Adrenal gland (tissue), 12 donors: Measurements from ENCODE around the gene CAPRIN2. TPM values are rescaled to one million over a fixed set of nuclear protein-coding genes. Genes with fewer than 3 reads are reported as not detected.

Experiments
- DNase-seq, 7 donors: peaks; one replicate each; pipeline ENCODE4 v3.0.0-alpha.2; 2019 to 2020
- H3K27ac ChIP-seq, 5 donors: fragments of 200-600 bp; sonication (generic) in 4 of 5; 1 replicate in 3 of 5; 2 replicates in 2 of 5; pipeline versions ENCODE4 v1.5.1 to v1.8.0; 2016 to 2020; ENCODE audit warnings: mild to moderate bottlenecking in 1 of 5
- H3K27me3 ChIP-seq: fragments of 200-600 bp; 2 replicates; pipeline ENCODE4 v1.8.0; 2021
- H3K36me3 ChIP-seq, 2 donors: fragments of 200-600 bp; replicated peaks in 1 of 2; 1 replicate in 1 of 2; 2 replicates in 1 of 2; pipeline versions ENCODE4 v1.5.1 to v1.8.0; 2018 to 2022
- H3K4me1 ChIP-seq, 2 donors: fragments of 200-600 bp; replicated peaks in 1 of 2; 1 replicate in 1 of 2; 2 replicates in 1 of 2; pipeline versions ENCODE4 v1.5.1 to v1.8.0; 2018 to 2021
- H3K4me3 ChIP-seq, 4 donors: fragments of 200-600 bp; sonication (generic) in 3 of 4; one replicate each; pipeline ENCODE4 v1.5.1; 2016 to 2018
- H3K9me3 ChIP-seq, 3 donors: fragments of 200-600 bp; sonication (generic) in 1 of 3; replicated peaks in 1 of 3; 1 replicate in 2 of 3; 2 replicates in 1 of 3; pipeline versions ENCODE4 v1.5.1 to v1.8.0; 2016 to 2021
- POLR2A ChIP-seq, 2 donors: fragments of 450-650 bp; IDR thresholded peaks; one replicate each; pipeline ENCODE4 v1.6.1; 2017; ENCODE audit warnings: antibody characterized with exemption in 2 of 2, mild to moderate bottlenecking in 2 of 2, moderate library complexity in 1 of 2
- WGBS, 4 donors: extraction: QIAGEN DNeasy Blood & Tissue Kit in 2 of 4; methylation state at CpG; one replicate each; pipeline versions ENCODE4 v1.1.5 to v1.1.7; 2013 to 2017; 5-methylcytosine and 5-hydroxymethylcytosine counted together
- intact Hi-C, 2 donors: fragments of 100-400 bp; cut with DNase I; formaldehyde crosslinking; loops; one replicate each; pipeline versions ENCODE4 v1.14.1 to v1.15.0; 2022 to 2023
- polyA plus RNA-seq, 3 donors: library from polyadenylated mRNA; stranded (reverse); fragments of 200-250 nt in 2 of 3; fragments of 350-450 nt in 1 of 3; fragmentation: Illumina TruSeq in 1 of 3; extraction: RNeasy Lipid Tissue Mini Kit (QIAGEN cat#74804) in 1 of 3; gene quantifications; one replicate each; pipeline ENCODE4 v1.2.3, GENCODE V29; 2013 to 2014
- total RNA-seq, 9 donors: library from RNA; depleted of rRNA in 4 of 9; stranded (reverse); fragments of >200 nt in 4 of 9; fragments of 120-200 nt in 1 of 9; fragmentation: NEBNext Ultra II Directional in 1 of 9; extraction: Animal tissue kit (Norgen Biotek cat#: 25700) in 1 of 9; gene quantifications; one replicate each; pipeline versions ENCODE4 v1.1.0 to v1.2.4, GENCODE V29; 2013 to 2023
- TF ChIP-seq, protein P1 (sequence below), 6 experiments: fragments of 450-650 bp in 4 of 6; fragments of 200-600 bp in 2 of 6; sonication (generic) in 1 of 6; IDR thresholded peaks; 1 replicate in 5 of 6; 2 replicates in 1 of 6; pipeline versions ENCODE4 v1.5.1 to v1.8.0; 2016 to 2021; ENCODE audit warnings: antibody characterized with exemption in 6 of 6, mild to moderate bottlenecking in 2 of 6, moderate library complexity in 1 of 6
- donor health status: healthy with polysubstance abuse.
- donor health status: Bipolar disorder and iron deficiency.
- donor health status: DM: yes; HTN: yes; CAD: no.
- donor health status: DM: no; HTN: no; CAD: no.
- donor health status: DM: no; HTN: no; CAD: no.
- donor health status: DM: yes; HTN: yes; CAD: no.

CAPRIN2 gene
- total and polyA plus RNA-seq, 12 donors: 12.1 to 40.4 (median 26.2) TPM

DNA sequence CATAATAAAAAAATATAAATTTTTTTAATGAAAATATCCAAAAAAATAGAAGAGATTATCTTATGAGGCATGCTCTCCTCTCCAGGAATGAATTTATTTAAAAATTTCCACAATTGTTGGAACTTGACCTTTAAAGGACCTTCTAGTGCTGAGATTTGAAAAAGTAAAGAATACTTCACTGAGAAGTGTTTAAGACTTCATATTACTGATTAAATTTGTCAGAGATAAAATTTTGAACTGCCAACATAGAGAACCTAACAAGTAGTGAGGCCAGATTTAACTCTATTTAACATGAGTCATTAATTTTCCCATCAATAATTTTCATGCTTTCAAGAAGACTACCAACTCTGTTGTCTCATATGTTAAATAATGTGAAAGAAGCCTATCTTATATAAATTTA, 14.5 kb downstream of the CAPRIN2 start:
- no peak for DNase-seq
- no peak overlapping the region for H3K27ac ChIP-seq
- no peaks in the 10 kb centered on the region for H3K27me3 ChIP-seq
- no peak overlapping the region for H3K4me3 ChIP-seq
- TF ChIP-seq, protein P1, sequence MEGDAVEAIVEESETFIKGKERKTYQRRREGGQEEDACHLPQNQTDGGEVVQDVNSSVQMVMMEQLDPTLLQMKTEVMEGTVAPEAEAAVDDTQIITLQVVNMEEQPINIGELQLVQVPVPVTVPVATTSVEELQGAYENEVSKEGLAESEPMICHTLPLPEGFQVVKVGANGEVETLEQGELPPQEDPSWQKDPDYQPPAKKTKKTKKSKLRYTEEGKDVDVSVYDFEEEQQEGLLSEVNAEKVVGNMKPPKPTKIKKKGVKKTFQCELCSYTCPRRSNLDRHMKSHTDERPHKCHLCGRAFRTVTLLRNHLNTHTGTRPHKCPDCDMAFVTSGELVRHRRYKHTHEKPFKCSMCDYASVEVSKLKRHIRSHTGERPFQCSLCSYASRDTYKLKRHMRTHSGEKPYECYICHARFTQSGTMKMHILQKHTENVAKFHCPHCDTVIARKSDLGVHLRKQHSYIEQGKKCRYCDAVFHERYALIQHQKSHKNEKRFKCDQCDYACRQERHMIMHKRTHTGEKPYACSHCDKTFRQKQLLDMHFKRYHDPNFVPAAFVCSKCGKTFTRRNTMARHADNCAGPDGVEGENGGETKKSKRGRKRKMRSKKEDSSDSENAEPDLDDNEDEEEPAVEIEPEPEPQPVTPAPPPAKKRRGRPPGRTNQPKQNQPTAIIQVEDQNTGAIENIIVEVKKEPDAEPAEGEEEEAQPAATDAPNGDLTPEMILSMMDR (IDR thresholded peaks at IDR 0.05): no peak
- no peak for TF ChIP-seq POLR2A (IDR thresholded peaks at IDR 0.05)
- H3K36me3 ChIP-seq: no peaks in the 10 kb centered on the region
- intact Hi-C loops: no loop called here
- no peaks in the 10 kb centered on the region for H3K4me1 ChIP-seq
- H3K9me3 ChIP-seq: no peaks in the 10 kb centered on the region

DNA sequence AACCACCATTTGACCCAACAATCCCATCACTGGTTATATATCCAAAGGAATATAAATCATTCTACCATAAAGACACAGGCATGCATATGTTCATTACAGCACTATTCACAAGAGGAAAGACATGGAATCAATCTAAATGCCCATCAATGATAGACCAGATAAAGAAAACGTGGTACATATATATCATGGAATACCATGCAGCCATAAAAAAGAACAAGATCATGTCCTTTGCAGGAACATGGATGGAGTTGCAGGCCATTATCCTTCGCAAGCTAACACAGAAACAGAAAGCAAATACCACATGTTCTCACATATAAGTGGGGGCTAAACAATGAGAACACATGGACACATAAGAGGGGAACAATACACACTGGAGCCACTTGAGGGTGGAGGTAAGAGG, 15.7 kb downstream of the CAPRIN2 start:
- TF ChIP-seq, protein P1 (IDR thresholded peaks at IDR 0.05): no peak
- no peak for TF ChIP-seq POLR2A (IDR thresholded peaks at IDR 0.05)
- Histone ChIP-seq H3K27ac (no peak overlapping the region), H3K27me3 (no peaks in the 10 kb centered on the region), H3K4me3 (no peak overlapping the region), H3K36me3 (no peaks in the 10 kb centered on the region), H3K4me1 (no peaks in the 10 kb centered on the region), H3K9me3 (no peaks in the 10 kb centered on the region)
- intact Hi-C loops: no loop called here
- WGBS, 4 donors: 93 to 98% (median 95%) methylated on average over 2 of the region's 2 CpGs
- DNase-seq: no peak

DNA sequence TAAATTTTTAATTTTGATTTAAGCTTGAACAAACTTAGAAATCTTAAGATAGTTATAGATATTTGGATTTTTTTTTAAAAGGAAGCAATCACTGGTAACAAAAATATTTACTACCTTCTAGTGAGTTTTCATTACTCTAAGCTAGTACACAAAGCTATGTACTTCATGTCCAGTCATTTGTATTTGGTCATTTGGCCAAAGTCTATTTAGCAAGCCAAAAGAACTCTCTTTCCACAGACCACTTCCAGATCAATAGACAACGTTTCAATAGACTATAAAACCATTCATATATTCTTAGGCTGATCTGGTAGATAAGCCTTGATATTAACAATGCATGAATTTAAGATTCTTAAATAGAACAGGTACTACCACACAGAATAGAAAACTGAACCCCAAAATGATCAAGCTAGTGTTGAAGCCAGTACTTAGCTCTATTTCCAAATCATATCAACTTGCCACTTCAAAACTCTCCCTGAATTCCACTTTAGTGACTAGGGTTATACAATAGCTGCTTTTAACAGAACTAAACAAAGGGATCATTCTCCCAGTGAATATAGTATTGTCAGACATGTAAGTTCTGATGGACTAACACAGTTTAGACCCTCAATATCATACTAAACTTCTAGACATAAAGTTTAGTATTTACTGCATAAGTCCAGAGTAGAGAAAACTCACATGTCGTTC, 21.7 kb downstream of the CAPRIN2 start:
- no peaks in the 10 kb centered on the region for H3K4me1 ChIP-seq
- no peaks in the 10 kb centered on the region for H3K9me3 ChIP-seq
- intact Hi-C loops: no loop called here
- no peaks in the 10 kb centered on the region for H3K27me3 ChIP-seq
- no peak for DNase-seq
- peaks cover 0 to 8% of the 10 kb centered on the region in 2 donors for H3K36me3 ChIP-seq
- H3K27ac ChIP-seq: no peak overlapping the region
- 91 to 96% (median 94%) methylated on average over 2 of the region's 2 CpGs for WGBS, 4 donors
- no peak for TF ChIP-seq POLR2A (IDR thresholded peaks at IDR 0.05)
- TF ChIP-seq, protein P1 (IDR thresholded peaks at IDR 0.05): no peak
- H3K4me3 ChIP-seq: no peak overlapping the region

DNA sequence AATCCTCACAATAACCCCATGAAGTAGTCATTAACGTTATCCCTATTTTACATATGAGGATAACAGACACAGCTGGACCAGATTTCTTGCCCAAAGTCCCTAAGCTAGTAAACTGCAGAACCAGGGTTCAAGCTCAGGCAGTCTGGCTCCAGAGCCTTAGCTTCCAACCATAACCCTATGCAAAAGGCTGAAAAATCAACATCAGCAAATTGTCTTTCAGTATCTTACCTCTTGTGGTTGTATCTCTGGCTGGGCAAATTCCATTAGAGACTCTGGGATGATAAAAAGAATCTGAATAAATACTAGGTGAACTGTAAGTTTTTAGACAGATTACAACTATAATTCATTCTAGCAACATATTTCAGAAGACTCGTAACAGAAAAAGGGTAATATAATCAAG, 24.7 kb downstream of the CAPRIN2 start:
- Histone ChIP-seq H3K36me3 (peaks cover 0 to 8% of the 10 kb centered on the region in 2 donors), H3K27me3 (no peaks in the 10 kb centered on the region), H3K4me3 (no peak overlapping the region), H3K9me3 (no peaks in the 10 kb centered on the region), H3K27ac (no peak overlapping the region), H3K4me1 (peaks cover 5 to 13% of the 10 kb centered on the region in 2 donors)
- DNase-seq: no peak
- 87 to 94% (median 92%) methylated on average over 2 of the region's 2 CpGs for WGBS, 4 donors
- intact Hi-C loops: no loop called here
- no peak for TF ChIP-seq POLR2A (IDR thresholded peaks at IDR 0.05)
- TF ChIP-seq, protein P1 (IDR thresholded peaks at IDR 0.05): no peak
